ENCODE results near the gene SETD2. TPM values are rescaled to one million over a fixed set of nuclear protein-coding genes. Genes with fewer than 3 reads are reported as not detected.

The SETD2 gene
- polyA plus RNA-seq, 1 donor: 37.1 TPM

Other genes with a start within 250 kb of the SETD2 start
- 57.3 TPM for gene CCDC12, start 187.4 kb downstream of the SETD2 start, polyA plus RNA-seq
- gene NBEAL2, start 184.4 kb downstream of the SETD2 start, polyA plus RNA-seq: 40.8 TPM
- gene KIF9, start 118.7 kb upstream of the SETD2 start, polyA plus RNA-seq: 11.2 TPM
- 11.2 TPM for gene KLHL18, start 118.8 kb upstream of the SETD2 start, polyA plus RNA-seq
- gene PTPN23, start 216.9 kb upstream of the SETD2 start, polyA plus RNA-seq: 33.8 TPM

All from large intestine (tissue), 1 donor.